Activated naive CD8-positive, alpha-beta T cell (primary cell): ENCODE results near the gene CRTAP.
"Not testable (repeated sequence)": the region's sequence is repeated elsewhere in the genome, so short reads cannot be mapped to it uniquely, and the experiment has no call there.

ENCODE experiments used
- H3K27ac Mint-ChIP-seq: one replicate; pipeline ENCODE4 v1.8.0; 2021; ENCODE audit warnings: mixed read lengths
- H3K27me3 Mint-ChIP-seq: one replicate; pipeline ENCODE4 v1.8.0; 2021; ENCODE audit warnings: mixed read lengths
- H3K36me3 Mint-ChIP-seq: one replicate; pipeline ENCODE4 v1.8.0; 2021; ENCODE audit warnings: mixed read lengths
- H3K4me1 Mint-ChIP-seq: one replicate; pipeline ENCODE4 v1.8.0; 2021; ENCODE audit warnings: low read depth, mixed read lengths
- H3K4me3 Mint-ChIP-seq: one replicate; pipeline ENCODE4 v1.8.0; 2021; ENCODE audit warnings: mild to moderate bottlenecking, mixed read lengths
- H3K9me3 Mint-ChIP-seq: one replicate; pipeline ENCODE4 v1.8.0; 2021; ENCODE audit warnings: low read depth, mixed read lengths

The CRTAP gene

DNA sequence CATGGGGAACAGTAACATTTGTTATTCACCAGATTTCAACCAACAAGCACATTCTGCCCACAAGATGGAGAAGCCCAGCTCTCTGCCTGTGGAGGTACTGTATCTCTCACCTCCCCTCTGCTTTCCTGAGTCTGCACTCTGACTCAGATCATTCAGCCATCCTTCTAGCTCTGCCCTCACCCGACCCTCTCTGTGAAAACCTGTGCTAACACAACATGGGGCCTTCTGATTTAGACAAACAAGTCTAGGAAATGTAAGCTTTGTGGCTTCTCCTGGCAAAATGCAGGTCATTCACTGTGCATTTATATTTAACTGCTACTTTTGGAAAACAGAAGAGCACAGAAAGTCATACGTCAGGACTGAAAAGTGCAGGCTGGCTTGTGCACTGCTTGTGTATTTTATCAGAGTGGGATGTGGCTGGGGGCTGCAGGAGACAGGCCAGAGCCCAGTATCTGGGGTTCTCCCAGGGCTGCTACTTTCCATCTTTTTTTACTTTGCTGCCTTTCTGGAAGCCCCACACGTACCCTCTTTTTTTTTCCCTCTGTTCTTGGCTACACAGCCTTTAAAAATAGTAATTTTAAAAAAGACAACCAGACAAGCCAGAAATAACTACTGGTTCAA is 54.0 kb downstream of the CRTAP start:
- Mint-ChIP-seq H3K36me3 (no peaks in the 10 kb centered on the region), H3K27ac (no peak overlapping the region), H3K4me3 (no peak overlapping the region), H3K4me1 (peaks cover 2% of the 10 kb centered on the region), H3K27me3 (no peaks in the 10 kb centered on the region), H3K9me3 (no peaks in the 10 kb centered on the region)

DNA sequence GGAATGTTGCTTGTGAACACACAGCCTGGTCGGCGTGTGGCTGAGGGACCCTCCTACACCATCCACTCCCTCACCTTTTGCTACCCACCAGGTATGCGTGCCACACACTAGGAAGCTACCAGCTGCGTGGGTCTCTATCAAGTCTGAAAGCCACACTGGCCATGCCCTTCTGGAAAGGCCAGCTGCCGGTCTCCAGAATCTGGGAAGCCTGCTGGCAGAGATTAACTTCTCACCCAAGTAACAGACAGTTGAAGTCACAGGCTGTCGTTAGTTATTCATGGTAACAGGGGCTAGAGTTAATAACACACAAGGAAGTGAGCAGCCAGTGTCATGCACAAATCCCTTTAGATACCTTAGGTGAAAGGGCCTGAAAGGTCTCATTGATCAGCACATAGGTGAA is 56.7 kb downstream of the CRTAP start:
- no peaks in the 10 kb centered on the region for H3K9me3 Mint-ChIP-seq
- no peaks in the 10 kb centered on the region for H3K27me3 Mint-ChIP-seq
- H3K4me1 Mint-ChIP-seq: peaks cover 2% of the 10 kb centered on the region
- no peaks in the 10 kb centered on the region for H3K36me3 Mint-ChIP-seq
- H3K4me3 Mint-ChIP-seq: no peak overlapping the region
- no peak overlapping the region for H3K27ac Mint-ChIP-seq

DNA sequence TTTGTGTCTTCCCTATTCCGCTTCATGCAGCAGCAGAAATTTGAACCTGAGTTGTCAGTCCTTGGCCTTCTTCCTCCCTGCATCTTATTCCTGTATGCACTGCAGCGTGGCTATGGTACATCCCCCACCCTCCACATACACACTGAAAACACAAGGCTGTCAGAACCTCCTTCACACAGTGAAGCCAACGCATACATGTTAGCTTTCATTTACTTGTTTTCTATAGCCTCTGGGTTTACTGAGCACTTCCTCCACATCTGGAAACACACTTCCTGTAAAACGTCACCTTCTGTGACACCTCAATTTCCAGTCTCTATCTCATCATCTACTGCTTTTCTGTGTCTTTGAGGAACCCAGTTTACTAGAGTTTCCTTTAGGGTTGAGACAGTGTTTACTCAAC is 57.8 kb downstream of the CRTAP start:
- Mint-ChIP-seq H3K27ac (no peak overlapping the region), H3K27me3 (no peaks in the 10 kb centered on the region), H3K9me3 (no peaks in the 10 kb centered on the region), H3K4me1 (peaks cover 2% of the 10 kb centered on the region), H3K36me3 (no peaks in the 10 kb centered on the region), H3K4me3 (no peak overlapping the region)

GRCh38 chr3:33173103-33173502 is 59.3 kb downstream of the CRTAP start:
- H3K36me3 Mint-ChIP-seq: no peaks in the 10 kb centered on the region
- no peak overlapping the region for H3K27ac Mint-ChIP-seq
- no peak overlapping the region for H3K4me3 Mint-ChIP-seq
- H3K4me1 Mint-ChIP-seq: peaks cover 2% of the 10 kb centered on the region
- no peaks in the 10 kb centered on the region for H3K9me3 Mint-ChIP-seq
- no peaks in the 10 kb centered on the region for H3K27me3 Mint-ChIP-seq

GRCh38 chr3:33173672-33174071 is 59.9 kb downstream of the CRTAP start:
- Mint-ChIP-seq H3K4me3 (no peak overlapping the region), H3K27ac (no peak overlapping the region), H3K36me3 (no peaks in the 10 kb centered on the region), H3K4me1 (peaks cover 2% of the 10 kb centered on the region), H3K9me3 (no peaks in the 10 kb centered on the region), H3K27me3 (no peaks in the 10 kb centered on the region)

DNA sequence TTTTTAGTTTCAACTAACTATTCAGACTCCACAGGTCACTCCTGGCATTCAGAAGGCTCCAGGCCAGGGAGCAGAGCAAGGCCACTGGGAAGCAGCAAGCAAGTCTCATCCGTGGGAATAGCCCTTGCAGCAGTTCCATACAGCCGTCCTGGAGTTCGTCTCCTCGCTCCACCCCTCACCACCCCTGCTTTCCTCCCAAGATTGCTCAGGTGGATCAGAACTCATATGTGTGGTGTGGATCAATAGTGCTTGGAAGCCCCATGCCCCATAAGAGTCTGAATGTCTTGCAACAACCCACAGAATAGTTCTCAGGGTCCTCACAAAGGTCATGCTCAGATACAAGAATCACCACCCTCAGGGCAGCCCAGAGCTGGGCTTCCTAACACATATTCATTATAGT is 60.3 kb downstream of the CRTAP start:
- H3K4me3 Mint-ChIP-seq: no peak overlapping the region
- H3K27ac Mint-ChIP-seq: no peak overlapping the region
- H3K4me1 Mint-ChIP-seq: peaks cover 2% of the 10 kb centered on the region
- H3K9me3 Mint-ChIP-seq: no peaks in the 10 kb centered on the region
- no peaks in the 10 kb centered on the region for H3K27me3 Mint-ChIP-seq
- no peaks in the 10 kb centered on the region for H3K36me3 Mint-ChIP-seq

DNA sequence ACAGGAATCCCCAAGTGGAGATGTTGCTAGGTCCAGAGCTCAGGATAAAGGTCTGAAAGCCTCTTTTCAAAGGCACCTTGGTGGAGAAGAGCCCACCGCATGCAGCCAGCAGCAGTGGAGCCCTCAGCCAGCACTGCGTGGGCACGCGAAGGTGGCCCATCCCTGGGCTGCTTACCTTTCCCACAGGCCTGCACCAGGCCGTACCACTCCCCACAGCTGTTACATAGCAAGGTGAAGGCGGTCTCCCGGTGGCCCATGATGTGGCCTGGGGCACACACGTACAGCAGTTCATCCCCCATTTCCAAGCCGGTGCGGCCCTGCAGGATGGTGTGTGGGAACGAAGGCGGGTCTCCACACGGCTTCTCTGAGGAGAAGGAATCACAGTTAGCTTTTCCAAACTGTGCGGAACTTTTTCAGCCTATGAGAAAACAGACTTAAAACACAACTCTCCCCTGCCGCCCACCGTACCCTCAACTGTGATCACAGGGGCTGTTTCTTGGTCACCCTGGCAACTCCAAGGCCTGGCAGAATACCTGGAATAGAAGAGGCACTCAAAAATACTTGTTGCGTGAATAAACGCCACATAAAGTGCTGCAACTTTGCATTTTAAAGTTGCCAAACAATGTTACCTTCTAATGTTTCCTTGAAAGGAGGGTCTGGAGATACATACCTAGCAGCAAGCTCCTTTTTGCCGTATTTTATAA is 61.0 kb downstream of the CRTAP start:
- Mint-ChIP-seq H3K27ac (no peak overlapping the region), H3K36me3 (peaks cover 2% of the 10 kb centered on the region), H3K4me1 (peaks cover 2% of the 10 kb centered on the region), H3K4me3 (no peak overlapping the region), H3K9me3 (no peaks in the 10 kb centered on the region), H3K27me3 (no peaks in the 10 kb centered on the region)

DNA sequence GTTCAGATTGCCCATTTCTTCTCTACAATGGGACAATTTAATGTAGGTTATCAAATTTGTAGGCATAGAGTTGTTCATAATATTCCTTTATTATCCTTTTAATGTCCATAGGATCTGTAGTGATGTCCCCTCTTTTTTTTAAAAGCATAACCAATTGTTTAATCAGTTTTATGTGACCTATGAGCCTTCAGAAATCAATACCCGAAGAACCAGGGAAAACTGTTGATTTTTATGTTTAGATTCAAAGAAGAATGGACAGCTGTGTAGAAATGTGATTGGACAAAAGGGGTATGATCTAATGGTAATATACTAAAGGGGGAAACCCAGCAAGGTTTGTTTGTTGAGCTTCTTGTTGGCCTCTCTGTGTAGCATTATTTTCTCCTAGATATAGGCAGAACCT is 65.3 kb downstream of the CRTAP start:
- Mint-ChIP-seq H3K4me1 (no peaks in the 10 kb centered on the region), H3K9me3 (peaks cover 19% of the 10 kb centered on the region), H3K27me3 (no peaks in the 10 kb centered on the region), H3K27ac (no peak overlapping the region), H3K4me3 (no peak overlapping the region), H3K36me3 (peaks cover 7% of the 10 kb centered on the region)

- Mint-ChIP-seq H3K4me3 (no peak overlapping the region), H3K4me1 (no peaks in the 10 kb centered on the region), H3K27me3 (peaks cover 2% of the 10 kb centered on the region), H3K27ac (no peak overlapping the region), H3K36me3 (peaks cover 9% of the 10 kb centered on the region), H3K9me3 (peaks cover 23% of the 10 kb centered on the region)
These were observed 67.4 kb downstream of the CRTAP start for GRCh38 chr3:33181229-33181628.

- not testable (repeated sequence) for H3K27ac Mint-ChIP-seq, H3K4me3 Mint-ChIP-seq, H3K27me3 Mint-ChIP-seq, H3K4me1 Mint-ChIP-seq, H3K36me3 Mint-ChIP-seq
- H3K9me3 Mint-ChIP-seq: peaks cover 23% of the 10 kb centered on the region
These were observed 67.8 kb downstream of the CRTAP start for GRCh38 chr3:33181641-33182040.

- H3K27me3 Mint-ChIP-seq: peaks cover 9% of the 10 kb centered on the region
These were observed 71.0 kb downstream of the CRTAP start for GRCh38 chr3:33184863-33185262.

GRCh38 chr3:33186524-33187367 is 72.9 kb downstream of the CRTAP start:
- Mint-ChIP-seq H3K9me3 (peaks cover 21% of the 10 kb centered on the region), H3K27ac (no peak overlapping the region), H3K4me1 (no peaks in the 10 kb centered on the region), H3K27me3 (peaks cover 9% of the 10 kb centered on the region), H3K4me3 (no peak overlapping the region), H3K36me3 (peaks cover 7% of the 10 kb centered on the region)

More at GRCh38 chr3:33184863-33185262, 71.0 kb downstream of the CRTAP start:
- H3K27ac Mint-ChIP-seq: no peak overlapping the region
- H3K9me3 Mint-ChIP-seq: peaks cover 23% of the 10 kb centered on the region
- H3K36me3 Mint-ChIP-seq: peaks cover 7% of the 10 kb centered on the region
- no peaks in the 10 kb centered on the region for H3K4me1 Mint-ChIP-seq
- no peak overlapping the region for H3K4me3 Mint-ChIP-seq

GRCh38 chr3:33187368-33187634 is 73.5 kb downstream of the CRTAP start:
- no peak overlapping the region for H3K27ac Mint-ChIP-seq
- H3K27me3 Mint-ChIP-seq: peaks cover 9% of the 10 kb centered on the region
- no peaks in the 10 kb centered on the region for H3K4me1 Mint-ChIP-seq
- peaks cover 3% of the 10 kb centered on the region for H3K36me3 Mint-ChIP-seq
- H3K4me3 Mint-ChIP-seq: no peak overlapping the region
- H3K9me3 Mint-ChIP-seq: peaks cover 15% of the 10 kb centered on the region

DNA sequence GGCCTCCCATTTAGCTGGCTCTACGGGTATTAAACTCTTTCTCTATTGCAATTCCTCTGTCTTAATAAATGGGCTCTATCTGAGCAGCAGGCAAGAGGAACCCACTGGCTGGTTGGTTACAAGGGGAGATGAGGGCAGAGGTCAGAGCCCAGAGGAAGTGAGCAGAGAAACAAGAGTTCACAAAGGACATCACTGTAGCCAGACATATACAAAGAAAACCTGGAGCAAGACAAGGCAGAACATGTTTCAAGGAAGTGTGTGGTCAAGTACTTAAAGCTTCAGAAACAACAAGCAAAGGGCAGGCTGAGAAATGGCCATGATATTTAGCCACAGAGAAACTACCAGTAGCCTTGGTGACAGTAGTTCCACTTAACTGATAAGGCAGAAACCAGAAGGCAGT is 80.5 kb downstream of the CRTAP start:
- no peak overlapping the region for H3K27ac Mint-ChIP-seq
- no peaks in the 10 kb centered on the region for H3K4me1 Mint-ChIP-seq
- peaks cover 2% of the 10 kb centered on the region for H3K36me3 Mint-ChIP-seq
- H3K4me3 Mint-ChIP-seq: no peak overlapping the region
- peaks cover 5% of the 10 kb centered on the region for H3K27me3 Mint-ChIP-seq
- no peaks in the 10 kb centered on the region for H3K9me3 Mint-ChIP-seq

DNA sequence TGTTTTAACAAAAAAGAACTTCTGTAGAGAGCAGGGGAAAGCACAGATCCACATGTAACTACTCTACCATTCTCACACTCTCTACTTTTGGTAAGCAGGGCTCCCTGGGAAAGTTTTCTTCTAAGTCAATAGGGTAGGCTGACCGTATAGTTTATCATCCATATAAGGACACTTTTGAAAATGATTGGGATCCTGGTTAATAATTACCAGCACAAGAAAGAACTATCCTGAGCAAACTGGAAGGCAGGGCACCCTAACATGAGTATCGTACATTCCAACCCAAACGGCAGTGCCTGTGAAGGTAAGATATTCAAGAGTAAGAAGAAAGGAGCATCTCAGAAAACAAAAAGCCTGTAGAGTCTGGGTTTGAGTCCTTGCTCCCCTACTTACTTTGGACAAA is 82.7 kb downstream of the CRTAP start:
- no peaks in the 10 kb centered on the region for H3K4me1 Mint-ChIP-seq
- no peak overlapping the region for H3K4me3 Mint-ChIP-seq
- no peaks in the 10 kb centered on the region for H3K9me3 Mint-ChIP-seq
- H3K36me3 Mint-ChIP-seq: peaks cover 2% of the 10 kb centered on the region
- peaks cover 3% of the 10 kb centered on the region for H3K27me3 Mint-ChIP-seq
- no peak overlapping the region for H3K27ac Mint-ChIP-seq
